GM12878 (cell line): ENCODE data around the gene PMF1. TPM values are rescaled to one million over a fixed set of nuclear protein-coding genes. Genes with fewer than 3 reads are reported as not detected.

ENCODE experiments used
- BRCA1 ChIP-seq: IDR thresholded peaks from 2 replicates; pipeline ENCODE4 v1.6.1; 2011; ENCODE audit warnings: low read depth, low read length, improper control_type of control experiment
- CHD2 ChIP-seq: IDR thresholded peaks from 2 replicates; pipeline ENCODE4 v1.6.1; 2011; ENCODE audit warnings: low read depth, low read length, improper control_type of control experiment, borderline replicate concordance
- EP300 ChIP-seq, 2 experiments: fragments of 150-350 bp in 1 of 2; IDR thresholded peaks; 2 replicates each; pipeline ENCODE4 v1.6.1; 2011 to 2012; ENCODE audit warnings: low read depth in 2 of 2, low read length in 2 of 2, borderline replicate concordance in 1 of 2, improper control_type of control experiment in 1 of 2, inconsistent platforms in 1 of 2; ENCODE audit not compliant: control insufficient read depth in 1 of 2
- GATAD2B ChIP-seq: fragments of 450-650 bp; conservative IDR thresholded peaks from 2 replicates; pipeline ENCODE4 v1.6.1; 2017; ENCODE audit warnings: low read depth, mild to moderate bottlenecking, moderate library complexity
- MXI1 ChIP-seq: fragments of 150-350 bp; IDR thresholded peaks from 2 replicates; pipeline ENCODE4 v1.6.1; 2011; ENCODE audit warnings: low read depth, mild to moderate bottlenecking, inconsistent platforms, low read length, improper control_type of control experiment
- MYC ChIP-seq: IDR thresholded peaks from 2 replicates; pipeline ENCODE4 v1.6.1; 2011; ENCODE audit warnings: mild to moderate bottlenecking, low read length, moderate library complexity, inconsistent platforms; ENCODE audit not compliant: insufficient read depth, insufficient replicate concordance, insufficient read length, severe bottlenecking
- PAX8 ChIP-seq: fragments of 450-650 bp; IDR thresholded peaks from 2 replicates; pipeline ENCODE4 v1.6.1; 2017; ENCODE audit warnings: mild to moderate bottlenecking, moderate library complexity
- polyA plus RNA-seq, 11 experiments: library from polyadenylated mRNA; depleted of rRNA in 4 of 11; unstranded in 6 of 11; stranded (reverse) in 5 of 11; fragments of >200 nt; fragmentation: Nextera tagmentation in 4 of 11; fragmentation: Illumina TruSeq in 1 of 11; extraction: Ambion mirVana in 4 of 11; extraction: Trizol in 1 of 11; gene quantifications; 1 replicate in 1 of 11; 2 replicates in 10 of 11; pipeline versions ENCODE4 v1.2.1 to v1.2.3, GENCODE V29; 2011 to 2016; ENCODE audit warnings: inconsistent platforms in 2 of 11, missing spikeins in 2 of 11, low read depth in 1 of 11
- total RNA-seq, 4 experiments: library from RNA; depleted of rRNA in 3 of 4; stranded (reverse); fragments of >200 nt in 3 of 4; fragmentation: Illumina TruSeq in 1 of 4; extraction: Trizol in 1 of 4; gene quantifications; 2 replicates each; pipeline versions ENCODE4 v1.2.1 to v1.2.3, GENCODE V29; 2013 to 2021
- TF ChIP-seq, protein P1 (sequence below): fragments of 450-650 bp; IDR thresholded peaks from 2 replicates; pipeline ENCODE4 v1.6.1; 2018; ENCODE audit warnings: borderline replicate concordance, mild to moderate bottlenecking; ENCODE audit not compliant: partially characterized antibody
- TF ChIP-seq, protein P2 (sequence below): IDR thresholded peaks from 2 replicates; pipeline ENCODE4 v1.6.1; 2011; ENCODE audit warnings: borderline replicate concordance, low read depth, mild to moderate bottlenecking, moderate library complexity, mixed read lengths, low read length; ENCODE audit not compliant: insufficient read depth; ENCODE audit errors: extremely low read length
- TF ChIP-seq, protein P3 (sequence below): fragments of 450-650 bp; IDR thresholded peaks from 2 replicates; pipeline ENCODE4 v1.6.1; 2017; ENCODE audit warnings: mild to moderate bottlenecking, moderate library complexity
- TF ChIP-seq, protein P4 (sequence below): fragments of 150-350 bp; IDR thresholded peaks from 2 replicates; pipeline ENCODE4 v1.6.1; 2014; ENCODE audit warnings: mild to moderate bottlenecking, low read depth, low read length
- TF ChIP-seq, protein P5 (sequence below): fragments of 450-650 bp; IDR thresholded peaks from 2 replicates; pipeline ENCODE4 v1.6.1; 2017; ENCODE audit warnings: antibody characterized with exemption, mild to moderate bottlenecking, moderate library complexity
- TF ChIP-seq, protein P6 (sequence below): IDR thresholded peaks from 2 replicates; pipeline ENCODE4 v1.6.1; 2011; ENCODE audit warnings: low read depth, mild to moderate bottlenecking, low read length, moderate library complexity, borderline replicate concordance; ENCODE audit errors: extremely low read depth

The PMF1 gene
- total and polyA plus RNA-seq, 10 of the 15 experiments (the other 5 are each of a cell fraction or from before 2014, with no cell fraction given) = 6.7 to 105 (median 67.3) TPM

DNA sequence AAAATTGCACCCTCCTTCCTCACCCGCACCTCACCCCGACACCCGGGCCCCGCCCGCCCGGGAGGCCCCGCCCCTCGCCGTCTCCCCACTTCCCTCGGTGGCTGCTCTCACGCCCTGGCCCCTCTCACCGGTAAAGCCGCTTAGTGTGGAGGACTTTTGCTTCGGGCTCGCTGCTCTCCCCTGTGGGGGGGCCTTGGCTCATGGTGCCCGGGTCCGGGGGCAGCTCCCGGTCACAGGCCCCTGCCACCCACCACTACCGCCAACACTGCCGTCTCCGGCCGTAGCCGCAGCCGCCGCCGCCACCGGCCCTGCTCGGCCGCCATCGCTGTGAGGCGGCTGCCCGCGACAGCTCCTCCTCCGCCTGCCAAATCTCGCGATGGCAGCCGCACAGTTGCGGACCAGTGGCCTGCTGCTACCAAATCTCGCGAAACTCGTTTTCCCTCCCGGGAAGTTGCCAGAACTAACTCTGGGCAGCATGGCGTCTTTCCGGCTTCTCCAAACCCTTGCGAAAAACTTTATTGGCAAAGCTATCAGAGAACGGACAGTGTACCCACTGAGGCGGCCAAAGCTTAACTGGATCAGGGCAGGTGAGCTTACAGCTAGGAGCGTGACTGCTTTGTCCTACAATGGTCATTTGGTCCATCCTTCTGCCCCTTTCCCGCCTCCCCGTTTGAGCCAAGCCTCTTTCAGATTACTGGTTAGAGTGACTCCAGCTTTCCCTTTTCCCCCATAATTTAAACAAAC, 69.8 kb downstream of the PMF1 start, which contains the start of gene SMG5 (continued):
- TF ChIP-seq, protein P1, sequence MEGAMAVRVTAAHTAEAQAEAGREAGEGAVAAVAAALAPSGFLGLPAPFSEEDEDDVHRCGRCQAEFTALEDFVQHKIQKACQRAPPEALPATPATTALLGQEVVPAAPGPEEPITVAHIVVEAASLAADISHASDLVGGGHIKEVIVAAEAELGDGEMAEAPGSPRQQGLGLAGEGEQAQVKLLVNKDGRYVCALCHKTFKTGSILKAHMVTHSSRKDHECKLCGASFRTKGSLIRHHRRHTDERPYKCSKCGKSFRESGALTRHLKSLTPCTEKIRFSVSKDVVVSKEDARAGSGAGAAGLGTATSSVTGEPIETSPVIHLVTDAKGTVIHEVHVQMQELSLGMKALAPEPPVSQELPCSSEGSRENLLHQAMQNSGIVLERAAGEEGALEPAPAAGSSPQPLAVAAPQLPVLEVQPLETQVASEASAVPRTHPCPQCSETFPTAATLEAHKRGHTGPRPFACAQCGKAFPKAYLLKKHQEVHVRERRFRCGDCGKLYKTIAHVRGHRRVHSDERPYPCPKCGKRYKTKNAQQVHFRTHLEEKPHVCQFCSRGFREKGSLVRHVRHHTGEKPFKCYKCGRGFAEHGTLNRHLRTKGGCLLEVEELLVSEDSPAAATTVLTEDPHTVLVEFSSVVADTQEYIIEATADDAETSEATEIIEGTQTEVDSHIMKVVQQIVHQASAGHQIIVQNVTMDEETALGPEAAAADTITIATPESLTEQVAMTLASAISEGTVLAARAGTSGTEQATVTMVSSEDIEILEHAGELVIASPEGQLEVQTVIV = peak; percentile 48
- TF ChIP-seq CHD2 (peak; percentile 100), GATAD2B (peak; percentile 51; the same call in 1 of the 2 replicates), EP300 (IDR thresholded peaks at IDR 0.05; ENCODE audit: borderline replicate concordance in 1 of 2, control insufficient read depth in 1 of 2, low read depth in 2 of 2, low read length in 2 of 2) (no peak), PAX8 (0 out of 2 replicates have a peak, but pooled peaks have one; percentile 38), MYC (peak; percentile 59), BRCA1 (peak; percentile 97), MXI1 (peak; percentile 94)
- TF ChIP-seq, protein P2, sequence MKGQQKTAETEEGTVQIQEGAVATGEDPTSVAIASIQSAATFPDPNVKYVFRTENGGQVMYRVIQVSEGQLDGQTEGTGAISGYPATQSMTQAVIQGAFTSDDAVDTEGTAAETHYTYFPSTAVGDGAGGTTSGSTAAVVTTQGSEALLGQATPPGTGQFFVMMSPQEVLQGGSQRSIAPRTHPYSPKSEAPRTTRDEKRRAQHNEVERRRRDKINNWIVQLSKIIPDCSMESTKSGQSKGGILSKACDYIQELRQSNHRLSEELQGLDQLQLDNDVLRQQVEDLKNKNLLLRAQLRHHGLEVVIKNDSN = no peak
- TF ChIP-seq, protein P3, sequence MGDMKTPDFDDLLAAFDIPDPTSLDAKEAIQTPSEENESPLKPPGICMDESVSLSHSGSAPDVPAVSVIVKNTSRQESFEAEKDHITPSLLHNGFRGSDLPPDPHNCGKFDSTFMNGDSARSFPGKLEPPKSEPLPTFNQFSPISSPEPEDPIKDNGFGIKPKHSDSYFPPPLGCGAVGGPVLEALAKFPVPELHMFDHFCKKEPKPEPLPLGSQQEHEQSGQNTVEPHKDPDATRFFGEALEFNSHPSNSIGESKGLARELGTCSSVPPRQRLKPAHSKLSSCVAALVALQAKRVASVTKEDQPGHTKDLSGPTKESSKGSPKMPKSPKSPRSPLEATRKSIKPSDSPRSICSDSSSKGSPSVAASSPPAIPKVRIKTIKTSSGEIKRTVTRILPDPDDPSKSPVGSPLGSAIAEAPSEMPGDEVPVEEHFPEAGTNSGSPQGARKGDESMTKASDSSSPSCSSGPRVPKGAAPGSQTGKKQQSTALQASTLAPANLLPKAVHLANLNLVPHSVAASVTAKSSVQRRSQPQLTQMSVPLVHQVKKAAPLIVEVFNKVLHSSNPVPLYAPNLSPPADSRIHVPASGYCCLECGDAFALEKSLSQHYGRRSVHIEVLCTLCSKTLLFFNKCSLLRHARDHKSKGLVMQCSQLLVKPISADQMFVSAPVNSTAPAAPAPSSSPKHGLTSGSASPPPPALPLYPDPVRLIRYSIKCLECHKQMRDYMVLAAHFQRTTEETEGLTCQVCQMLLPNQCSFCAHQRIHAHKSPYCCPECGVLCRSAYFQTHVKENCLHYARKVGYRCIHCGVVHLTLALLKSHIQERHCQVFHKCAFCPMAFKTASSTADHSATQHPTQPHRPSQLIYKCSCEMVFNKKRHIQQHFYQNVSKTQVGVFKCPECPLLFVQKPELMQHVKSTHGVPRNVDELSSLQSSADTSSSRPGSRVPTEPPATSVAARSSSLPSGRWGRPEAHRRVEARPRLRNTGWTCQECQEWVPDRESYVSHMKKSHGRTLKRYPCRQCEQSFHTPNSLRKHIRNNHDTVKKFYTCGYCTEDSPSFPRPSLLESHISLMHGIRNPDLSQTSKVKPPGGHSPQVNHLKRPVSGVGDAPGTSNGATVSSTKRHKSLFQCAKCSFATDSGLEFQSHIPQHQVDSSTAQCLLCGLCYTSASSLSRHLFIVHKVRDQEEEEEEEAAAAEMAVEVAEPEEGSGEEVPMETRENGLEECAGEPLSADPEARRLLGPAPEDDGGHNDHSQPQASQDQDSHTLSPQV = no peak
- TF ChIP-seq, protein P4, sequence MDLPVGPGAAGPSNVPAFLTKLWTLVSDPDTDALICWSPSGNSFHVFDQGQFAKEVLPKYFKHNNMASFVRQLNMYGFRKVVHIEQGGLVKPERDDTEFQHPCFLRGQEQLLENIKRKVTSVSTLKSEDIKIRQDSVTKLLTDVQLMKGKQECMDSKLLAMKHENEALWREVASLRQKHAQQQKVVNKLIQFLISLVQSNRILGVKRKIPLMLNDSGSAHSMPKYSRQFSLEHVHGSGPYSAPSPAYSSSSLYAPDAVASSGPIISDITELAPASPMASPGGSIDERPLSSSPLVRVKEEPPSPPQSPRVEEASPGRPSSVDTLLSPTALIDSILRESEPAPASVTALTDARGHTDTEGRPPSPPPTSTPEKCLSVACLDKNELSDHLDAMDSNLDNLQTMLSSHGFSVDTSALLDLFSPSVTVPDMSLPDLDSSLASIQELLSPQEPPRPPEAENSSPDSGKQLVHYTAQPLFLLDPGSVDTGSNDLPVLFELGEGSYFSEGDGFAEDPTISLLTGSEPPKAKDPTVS = peak; percentile 87
- TF ChIP-seq, protein P5, sequence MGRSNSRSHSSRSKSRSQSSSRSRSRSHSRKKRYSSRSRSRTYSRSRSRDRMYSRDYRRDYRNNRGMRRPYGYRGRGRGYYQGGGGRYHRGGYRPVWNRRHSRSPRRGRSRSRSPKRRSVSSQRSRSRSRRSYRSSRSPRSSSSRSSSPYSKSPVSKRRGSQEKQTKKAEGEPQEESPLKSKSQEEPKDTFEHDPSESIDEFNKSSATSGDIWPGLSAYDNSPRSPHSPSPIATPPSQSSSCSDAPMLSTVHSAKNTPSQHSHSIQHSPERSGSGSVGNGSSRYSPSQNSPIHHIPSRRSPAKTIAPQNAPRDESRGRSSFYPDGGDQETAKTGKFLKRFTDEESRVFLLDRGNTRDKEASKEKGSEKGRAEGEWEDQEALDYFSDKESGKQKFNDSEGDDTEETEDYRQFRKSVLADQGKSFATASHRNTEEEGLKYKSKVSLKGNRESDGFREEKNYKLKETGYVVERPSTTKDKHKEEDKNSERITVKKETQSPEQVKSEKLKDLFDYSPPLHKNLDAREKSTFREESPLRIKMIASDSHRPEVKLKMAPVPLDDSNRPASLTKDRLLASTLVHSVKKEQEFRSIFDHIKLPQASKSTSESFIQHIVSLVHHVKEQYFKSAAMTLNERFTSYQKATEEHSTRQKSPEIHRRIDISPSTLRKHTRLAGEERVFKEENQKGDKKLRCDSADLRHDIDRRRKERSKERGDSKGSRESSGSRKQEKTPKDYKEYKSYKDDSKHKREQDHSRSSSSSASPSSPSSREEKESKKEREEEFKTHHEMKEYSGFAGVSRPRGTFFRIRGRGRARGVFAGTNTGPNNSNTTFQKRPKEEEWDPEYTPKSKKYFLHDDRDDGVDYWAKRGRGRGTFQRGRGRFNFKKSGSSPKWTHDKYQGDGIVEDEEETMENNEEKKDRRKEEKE = no peak
- TF ChIP-seq, protein P6, sequence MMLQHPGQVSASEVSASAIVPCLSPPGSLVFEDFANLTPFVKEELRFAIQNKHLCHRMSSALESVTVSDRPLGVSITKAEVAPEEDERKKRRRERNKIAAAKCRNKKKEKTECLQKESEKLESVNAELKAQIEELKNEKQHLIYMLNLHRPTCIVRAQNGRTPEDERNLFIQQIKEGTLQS = peak; percentile 50; the same call in 1 of the 2 replicates
